DOHH2 (cell line): ENCODE data around the gene BHLHE41.

ENCODE experiments used
- H3F3A ChIP-seq: fragments of 200-600 bp; sonication (generic), shearing (Covaris generic); 2 replicates; pipeline ENCODE4 v1.6.0; 2016; ENCODE audit warnings: antibody characterized with exemption, mild to moderate bottlenecking; ENCODE audit not compliant: control insufficient read depth, insufficient read depth
- H3K27ac ChIP-seq: fragments of 200-600 bp; sonication (generic); 2 replicates; pipeline ENCODE4 v1.5.1; 2014; ENCODE audit warnings: low read depth, mild to moderate bottlenecking, low read length, moderate library complexity
- H3K27me3 ChIP-seq: fragments of 200-600 bp; sonication (generic); 2 replicates; pipeline ENCODE4 v1.6.1; 2014; ENCODE audit warnings: mild to moderate bottlenecking, low read length, mixed read lengths; ENCODE audit not compliant: control insufficient read depth
- H3K36me3 ChIP-seq: fragments of 200-600 bp; sonication (generic); 2 replicates; pipeline ENCODE4 v1.6.1; 2014; ENCODE audit warnings: mild to moderate bottlenecking, low read length, moderate library complexity, mixed read lengths; ENCODE audit not compliant: control insufficient read depth
- H3K4me1 ChIP-seq: fragments of 200-600 bp; sonication (generic); 2 replicates; pipeline ENCODE4 v1.6.1; 2014; ENCODE audit warnings: mild to moderate bottlenecking, low read length, mixed read lengths; ENCODE audit not compliant: control insufficient read depth
- H3K4me2 ChIP-seq: fragments of 200-600 bp; sonication (generic); 2 replicates; pipeline ENCODE4 v1.6.0; 2014; ENCODE audit warnings: mild to moderate bottlenecking, low read length, moderate library complexity
- H3K4me3 ChIP-seq: fragments of 200-600 bp; sonication (generic); 2 replicates; pipeline ENCODE4 v1.5.1; 2014; ENCODE audit warnings: mild to moderate bottlenecking, low read length, mixed read lengths
- H3K79me2 ChIP-seq: fragments of 200-600 bp; sonication (generic); 2 replicates; pipeline ENCODE4 v1.6.1; 2014; ENCODE audit warnings: mild to moderate bottlenecking, low read length, mixed read lengths; ENCODE audit not compliant: control insufficient read depth
- H3K9me2 ChIP-seq: fragments of 200-600 bp; sonication (generic); replicated peaks from 2 replicates; pipeline ENCODE4 v1.6.1; 2014; ENCODE audit warnings: mild to moderate bottlenecking, low read length, mixed read lengths; ENCODE audit not compliant: control insufficient read depth
- H3K9me3 ChIP-seq: fragments of 200-600 bp; sonication (generic); 2 replicates; pipeline ENCODE4 v1.6.1; 2014; ENCODE audit warnings: antibody characterized with exemption, low read length, mixed read lengths; ENCODE audit not compliant: control insufficient read depth, insufficient read depth
- H4K20me1 ChIP-seq: fragments of 200-600 bp; sonication (generic); 2 replicates; pipeline ENCODE4 v1.6.0; 2014; ENCODE audit warnings: low read depth, mild to moderate bottlenecking, antibody characterized with exemption, low read length, moderate library complexity; ENCODE audit not compliant: control insufficient read depth, insufficient read depth
- EZH2phosphoT487 ChIP-seq: fragments of 200-600 bp; sonication (generic); IDR thresholded peaks from 2 replicates; pipeline ENCODE4 v1.6.1; 2017; ENCODE audit warnings: borderline replicate concordance, mild to moderate bottlenecking, antibody characterized with exemption, low read length, moderate library complexity, mixed read lengths
- TF ChIP-seq, protein P1 (sequence below): fragments of 200-600 bp; sonication (generic); IDR thresholded peaks from one replicate; pipeline ENCODE4 v1.5.1; 2014; ENCODE audit warnings: antibody characterized with exemption, mild to moderate bottlenecking, low read depth, low read length; ENCODE audit not compliant: poor library complexity, severe bottlenecking

Gene BHLHE41

DNA sequence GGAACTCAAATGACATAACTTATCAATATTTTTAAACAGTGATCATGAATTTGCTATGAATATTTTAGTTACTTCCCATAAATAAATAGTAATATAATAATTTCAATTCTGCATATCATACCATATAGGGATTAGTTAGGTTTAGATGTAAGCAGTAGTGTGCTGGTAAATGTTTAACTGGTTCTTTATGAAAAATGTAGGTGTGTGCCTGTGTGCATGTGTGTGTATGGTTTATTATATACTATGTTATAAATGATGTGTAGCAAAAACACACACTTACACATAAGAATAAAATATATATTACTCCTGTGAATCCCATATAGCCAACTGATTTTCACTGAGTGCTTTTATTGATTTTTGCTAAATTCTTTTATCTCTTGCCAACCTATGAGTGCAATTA is 14.0 kb upstream of the BHLHE41 start:
- Histone ChIP-seq H3F3A (no peaks in the 10 kb centered on the region), H3K36me3 (no peaks in the 10 kb centered on the region), H3K4me1 (no peaks in the 10 kb centered on the region), H3K27me3 (peaks cover 52% of the 10 kb centered on the region), H3K79me2 (no peaks in the 10 kb centered on the region), H4K20me1 (no peaks in the 10 kb centered on the region), H3K9me3 (no peaks in the 10 kb centered on the region), H3K27ac (no peak overlapping the region), H3K9me2 (no peaks in the 10 kb centered on the region), H3K4me2 (no peak overlapping the region), H3K4me3 (no peak overlapping the region)
- TF ChIP-seq EZH2phosphoT487: no peak
- TF ChIP-seq, protein P1, sequence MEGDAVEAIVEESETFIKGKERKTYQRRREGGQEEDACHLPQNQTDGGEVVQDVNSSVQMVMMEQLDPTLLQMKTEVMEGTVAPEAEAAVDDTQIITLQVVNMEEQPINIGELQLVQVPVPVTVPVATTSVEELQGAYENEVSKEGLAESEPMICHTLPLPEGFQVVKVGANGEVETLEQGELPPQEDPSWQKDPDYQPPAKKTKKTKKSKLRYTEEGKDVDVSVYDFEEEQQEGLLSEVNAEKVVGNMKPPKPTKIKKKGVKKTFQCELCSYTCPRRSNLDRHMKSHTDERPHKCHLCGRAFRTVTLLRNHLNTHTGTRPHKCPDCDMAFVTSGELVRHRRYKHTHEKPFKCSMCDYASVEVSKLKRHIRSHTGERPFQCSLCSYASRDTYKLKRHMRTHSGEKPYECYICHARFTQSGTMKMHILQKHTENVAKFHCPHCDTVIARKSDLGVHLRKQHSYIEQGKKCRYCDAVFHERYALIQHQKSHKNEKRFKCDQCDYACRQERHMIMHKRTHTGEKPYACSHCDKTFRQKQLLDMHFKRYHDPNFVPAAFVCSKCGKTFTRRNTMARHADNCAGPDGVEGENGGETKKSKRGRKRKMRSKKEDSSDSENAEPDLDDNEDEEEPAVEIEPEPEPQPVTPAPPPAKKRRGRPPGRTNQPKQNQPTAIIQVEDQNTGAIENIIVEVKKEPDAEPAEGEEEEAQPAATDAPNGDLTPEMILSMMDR: no peak

DNA sequence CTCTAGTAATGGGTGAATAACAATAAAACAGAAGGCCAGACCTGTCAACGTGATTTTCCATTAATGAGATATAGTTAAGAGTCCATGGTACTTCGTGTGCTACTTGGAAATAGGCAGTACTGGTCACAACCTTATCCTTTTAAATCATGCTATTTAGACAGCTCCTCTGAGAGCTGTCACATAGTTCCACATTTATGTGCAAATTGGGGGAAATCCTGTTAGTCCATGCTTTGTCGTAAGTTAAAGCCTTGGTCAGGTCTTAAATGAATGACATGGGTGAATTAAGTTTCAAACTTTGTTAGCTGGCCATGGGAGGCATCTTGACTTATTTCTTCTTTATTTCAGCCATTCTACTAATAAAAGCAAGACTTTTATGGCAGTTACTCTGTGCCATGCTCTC is 11.9 kb upstream of the BHLHE41 start:
- TF ChIP-seq, protein P1: no peak
- TF ChIP-seq EZH2phosphoT487: no peak
- H3K79me2 ChIP-seq: no peaks in the 10 kb centered on the region
- no peaks in the 10 kb centered on the region for H3K36me3 ChIP-seq
- no peaks in the 10 kb centered on the region for H3F3A ChIP-seq
- H3K27ac ChIP-seq: no peak overlapping the region
- no peaks in the 10 kb centered on the region for H3K4me1 ChIP-seq
- no peak overlapping the region for H3K4me3 ChIP-seq
- no peaks in the 10 kb centered on the region for H3K9me2 ChIP-seq
- no peaks in the 10 kb centered on the region for H4K20me1 ChIP-seq
- H3K9me3 ChIP-seq: no peaks in the 10 kb centered on the region
- H3K4me2 ChIP-seq: no peak overlapping the region
- peaks cover 57% of the 10 kb centered on the region for H3K27me3 ChIP-seq

DNA sequence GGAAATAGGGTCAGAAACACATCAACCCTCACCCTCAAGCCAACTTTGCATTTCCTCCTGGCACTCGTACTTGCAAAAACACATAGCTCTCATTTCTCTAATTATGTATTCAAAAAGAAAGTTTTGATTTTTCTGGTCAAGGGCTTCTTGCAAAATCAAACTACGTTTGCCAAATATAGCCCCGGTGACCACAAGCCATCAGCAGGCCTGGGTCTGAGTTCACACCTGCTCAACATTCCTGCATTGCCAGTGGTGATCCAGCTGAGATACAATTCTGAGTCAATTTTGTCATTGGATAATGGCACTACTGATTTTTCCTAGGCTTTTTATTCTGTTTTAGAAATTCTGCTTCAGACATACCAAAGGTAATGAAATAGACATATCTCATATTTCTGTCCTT is 10.7 kb upstream of the BHLHE41 start:
- Histone ChIP-seq H3F3A (no peaks in the 10 kb centered on the region), H4K20me1 (no peaks in the 10 kb centered on the region), H3K4me2 (no peak overlapping the region), H3K4me1 (peaks cover 8% of the 10 kb centered on the region), H3K36me3 (no peaks in the 10 kb centered on the region), H3K9me2 (no peaks in the 10 kb centered on the region), H3K79me2 (no peaks in the 10 kb centered on the region), H3K4me3 (no peak overlapping the region), H3K27ac (no peak overlapping the region), H3K27me3 (peaks cover 56% of the 10 kb centered on the region), H3K9me3 (no peaks in the 10 kb centered on the region)
- TF ChIP-seq, protein P1: no peak
- TF ChIP-seq EZH2phosphoT487: no peak

DNA sequence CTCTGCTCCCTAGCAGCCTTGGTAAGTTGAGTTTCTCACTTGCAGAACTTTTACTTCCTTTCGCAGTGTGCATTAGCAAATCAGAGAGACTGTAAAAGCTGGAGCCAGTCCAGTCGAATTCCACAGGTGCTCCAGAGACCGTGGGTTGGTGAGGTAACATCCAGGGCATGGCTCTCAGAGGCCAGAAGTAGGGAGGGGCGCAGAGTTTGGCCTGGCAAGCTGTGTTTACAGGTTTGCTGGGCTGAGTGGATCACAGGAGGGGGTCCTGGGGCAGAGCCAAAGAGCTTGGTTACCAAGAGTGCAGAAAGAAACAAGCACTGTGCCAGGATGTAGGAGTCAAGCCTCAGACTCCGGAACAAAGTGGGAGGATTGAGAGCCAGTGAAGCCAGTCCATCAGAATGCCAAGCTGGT is 10.2 kb upstream of the BHLHE41 start:
- TF ChIP-seq, protein P1: no peak
- no peak for TF ChIP-seq EZH2phosphoT487
- Histone ChIP-seq H3K27ac (no peak overlapping the region), H3K27me3 (peaks cover 60% of the 10 kb centered on the region), H3K9me2 (no peaks in the 10 kb centered on the region), H3K4me2 (no peak overlapping the region), H3F3A (no peaks in the 10 kb centered on the region), H3K9me3 (no peaks in the 10 kb centered on the region), H3K4me1 (peaks cover 10% of the 10 kb centered on the region), H3K79me2 (no peaks in the 10 kb centered on the region), H3K4me3 (no peak overlapping the region), H3K36me3 (no peaks in the 10 kb centered on the region), H4K20me1 (no peaks in the 10 kb centered on the region)
